Measurements from ENCODE around the gene PRR18. TPM values are rescaled to one million over a fixed set of nuclear protein-coding genes. Genes with fewer than 3 reads are reported as not detected.

The PRR18 gene
- total RNA-seq, 1 experiment from 2014 or later, result not detected

GRCh38 chr6:166323395-166323794 is 15.2 kb upstream of the PRR18 start:
- H2BK120ac ChIP-seq (ENCODE audit: low read depth, low read length, poor library complexity, severe bottlenecking), result no peak overlapping the region
- H3T11ph ChIP-seq (ENCODE audit: low read length), result no peak overlapping the region
- Mint-ChIP-seq H3K4me3 (no peak overlapping the region), H3K27ac (peak overlapping the region in 2 of 3 experiments; percentile 6 to 20; a peak in 3 of 7 replicates), H3K36me3 (ENCODE audit: insufficient read depth in 1 of 3, low read depth in 3 of 3) (peaks cover 12 to 63% (median 42%) of the 10 kb centered on the region in 3 experiments; a peak in 6 of 7 replicates), H3K9me3 (no peaks in the 10 kb centered on the region), H3K4me1 (peaks cover 3 to 10% of the 10 kb centered on the region in 2 experiments; a peak in 2 of 4 replicates), H3K27me3 (ENCODE audit: low read depth) (no peaks in the 10 kb centered on the region; the same call in 1 of the 2 replicates)
- H3K9ac ChIP-seq (ENCODE audit: extremely low read depth, insufficient read length, low read length), result no peak overlapping the region
- no peaks in the 10 kb centered on the region for H3K79me1 ChIP-seq (ENCODE audit: insufficient read depth, low read depth, low read length, poor library complexity, severe bottlenecking)
- H3K23ac ChIP-seq (ENCODE audit: insufficient read length, low read depth, low read length), result no peak overlapping the region
- no peak overlapping the region for H2BK20ac ChIP-seq (ENCODE audit: low read depth, low read length, poor library complexity, severe bottlenecking)
- no peak overlapping the region for H3K56ac ChIP-seq (ENCODE audit: insufficient read length, low read depth, low read length)
- H3K4me1 ChIP-seq (ENCODE audit: insufficient read depth, low read length), result no peaks in the 10 kb centered on the region
- no peak overlapping the region for H3K27ac ChIP-seq (ENCODE audit: insufficient read length, low read depth, low read length)
- no peaks in the 10 kb centered on the region for H3K79me2 ChIP-seq (ENCODE audit: insufficient read depth, low read length)
- no peak overlapping the region for H3K18ac ChIP-seq (ENCODE audit: insufficient read length, low read depth, low read length)
- no CpG with 5 or more reads among the region's 5 CpGs for WGBS (ENCODE audit: extremely low coverage, insufficient read length, low lambda C conversion rate)
- no peaks in the 10 kb centered on the region for H4K20me1 ChIP-seq (ENCODE audit: control insufficient read depth, insufficient read depth, insufficient read length)
- no peak overlapping the region for H4K8ac ChIP-seq (replicated peaks; ENCODE audit: insufficient read length, low read depth, low read length)
- no peak overlapping the region for H3K4ac ChIP-seq (ENCODE audit: low read depth, low read length)
- TF ChIP-seq CTCF (conservative IDR thresholded peaks at IDR 0.05), result no peak
- no peak overlapping the region for H2BK15ac ChIP-seq (ENCODE audit: low read depth, low read length)
- no peak overlapping the region for H4K91ac ChIP-seq (ENCODE audit: insufficient read length, low read depth, low read length)
- no peak overlapping the region for H3K4me2 ChIP-seq (ENCODE audit: insufficient read depth, insufficient read length, low read length)
- no peaks in the 10 kb centered on the region for H3K9me3 ChIP-seq (ENCODE audit: control insufficient read depth, low read depth, low read length)
- no peak overlapping the region for H3K14ac ChIP-seq (ENCODE audit: insufficient read depth, low read length)
- no peak for DNase-seq
- H2BK5ac ChIP-seq (ENCODE audit: insufficient read length, low read length), result no peak overlapping the region
- no peak overlapping the region for H2AK5ac ChIP-seq (ENCODE audit: insufficient read length, low read length)
- H3K27me3 ChIP-seq (ENCODE audit: insufficient read depth, low read length), result no peaks in the 10 kb centered on the region
- no peak overlapping the region for H4K5ac ChIP-seq (ENCODE audit: insufficient read length, low read depth, low read length)
- no peak overlapping the region for H2AFZ ChIP-seq (ENCODE audit: low read length)
- H2BK12ac ChIP-seq (ENCODE audit: insufficient read length, low read depth, low read length), result no peak overlapping the region
- no peaks in the 10 kb centered on the region for H3K23me2 ChIP-seq (ENCODE audit: insufficient read length, low read depth, low read length, poor library complexity, severe bottlenecking)
